Vagina (tissue), 2 donors: Measurements from ENCODE around the gene CCP110. TPM values are rescaled to one million over a fixed set of nuclear protein-coding genes. Genes with fewer than 3 reads are reported as not detected.

Experiments used
- DNase-seq, 2 donors: peaks; one replicate each; pipeline ENCODE4 v3.0.0-alpha.2; 2017; ENCODE audit errors: extremely low spot score in 2 of 2
- H3K27ac ChIP-seq: fragments of 200-600 bp; sonication (generic); one replicate; pipeline ENCODE4 v1.5.1; 2019
- H3K27me3 ChIP-seq: fragments of 200-600 bp; sonication (generic); one replicate; pipeline ENCODE4 v1.5.1; 2019
- H3K36me3 ChIP-seq, 2 donors: fragments of 200-600 bp; sonication (generic); one replicate each; pipeline ENCODE4 v1.5.1; 2017 to 2019
- H3K4me1 ChIP-seq: fragments of 200-600 bp; sonication (generic); one replicate; pipeline ENCODE4 v1.5.1; 2019
- H3K4me3 ChIP-seq, 2 donors: fragments of 200-600 bp; sonication (generic); 1 replicate in 1 of 2; 2 replicates in 1 of 2; pipeline ENCODE4 v1.5.1; 2016 to 2019
- H3K9me3 ChIP-seq: fragments of 200-600 bp; sonication (generic); one replicate; pipeline ENCODE4 v1.5.1; 2019
- CTCF ChIP-seq, 3 experiments: fragments of 450-650 bp in 2 of 3; fragments of 200-600 bp in 1 of 3; sonication (generic) in 1 of 3; IDR thresholded peaks; one replicate each; pipeline ENCODE4 v1.5.1; 2017 to 2019; ENCODE audit warnings: antibody characterized with exemption in 3 of 3, mild to moderate bottlenecking in 2 of 3, moderate library complexity in 2 of 3
- POLR2A ChIP-seq, 2 donors: fragments of 450-650 bp; IDR thresholded peaks; one replicate each; pipeline ENCODE4 v1.6.1; 2017; ENCODE audit warnings: antibody characterized with exemption in 2 of 2, mild to moderate bottlenecking in 2 of 2, moderate library complexity in 2 of 2
- POLR2AphosphoS5 ChIP-seq, 2 donors: sonication (generic); formaldehyde crosslinking; IDR thresholded peaks; one replicate each; pipeline ENCODE4 v1.9.0; 2017; ENCODE audit warnings: antibody characterized with exemption in 2 of 2, mild to moderate bottlenecking in 2 of 2, low read depth in 1 of 2; ENCODE audit not compliant: insufficient read depth in 1 of 2
- intact Hi-C: fragments of 100-400 bp; cut with DNase I; formaldehyde crosslinking; loops from one replicate; pipeline ENCODE4 v1.15.1; 2023
- total RNA-seq: library from RNA; depleted of rRNA; stranded (reverse); fragments of >200 nt; gene quantifications from one replicate; pipeline ENCODE4 v1.2.3, GENCODE V29; 2016

Gene CCP110
- total RNA-seq, 1 donor from 2014 or later: 17.7 TPM

DNA sequence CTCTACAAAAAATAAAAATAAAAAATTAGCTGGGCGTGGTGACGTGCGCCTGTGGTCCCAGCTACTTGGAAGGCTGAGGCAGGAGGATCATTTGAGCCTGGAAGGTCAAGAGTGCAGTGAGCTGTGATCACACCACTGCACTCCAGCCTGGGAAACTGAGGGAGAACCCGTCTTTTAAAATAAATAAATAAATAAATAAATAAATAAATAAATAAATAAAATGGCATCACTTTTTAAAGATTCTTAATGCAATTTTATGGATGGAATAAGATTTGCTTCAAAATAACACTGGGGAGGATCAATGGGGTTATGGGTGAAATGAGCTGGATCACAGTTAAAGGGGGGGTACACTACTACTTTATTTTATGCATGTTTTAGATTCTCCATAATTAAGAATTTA lies 16.8 kb upstream of the CCP110 start:
- intact Hi-C loops: loop anchor here (10.0 kb wide), 1 partner anchor 422 kb away; no protein-coding TSS in a partner anchor
- H3K27ac ChIP-seq: no peak overlapping the region
- no peak for DNase-seq
- H3K9me3 ChIP-seq: no peaks in the 10 kb centered on the region
- H3K4me1 ChIP-seq: no peaks in the 10 kb centered on the region
- no peak overlapping the region for H3K4me3 ChIP-seq
- TF ChIP-seq POLR2AphosphoS5 (IDR thresholded peaks at IDR 0.05; ENCODE audit: insufficient read depth in 1 of 2, low read depth in 1 of 2): no peak
- TF ChIP-seq POLR2A (IDR thresholded peaks at IDR 0.05): no peak
- TF ChIP-seq CTCF (IDR thresholded peaks at IDR 0.05): no peak
- peaks cover 0 to 64% of the 10 kb centered on the region in 2 donors for H3K36me3 ChIP-seq
- H3K27me3 ChIP-seq: no peaks in the 10 kb centered on the region

GRCh38 chr16:19507867-19508266 lies 15.9 kb upstream of the CCP110 start:
- Histone ChIP-seq H3K27me3 (no peaks in the 10 kb centered on the region), H3K4me1 (no peaks in the 10 kb centered on the region), H3K36me3 (peaks cover 0 to 56% of the 10 kb centered on the region in 2 donors), H3K27ac (no peak overlapping the region), H3K4me3 (no peak overlapping the region), H3K9me3 (no peaks in the 10 kb centered on the region)
- no peak for TF ChIP-seq POLR2AphosphoS5 (IDR thresholded peaks at IDR 0.05; ENCODE audit: insufficient read depth in 1 of 2, low read depth in 1 of 2)
- TF ChIP-seq CTCF (IDR thresholded peaks at IDR 0.05): no peak
- no peak for TF ChIP-seq POLR2A (IDR thresholded peaks at IDR 0.05)
- intact Hi-C loops: loop anchor here (10.0 kb wide), 1 partner anchor 423 kb away; no protein-coding TSS in a partner anchor
- DNase-seq: no peak

GRCh38 chr16:19512297-19512696 lies 11.4 kb upstream of the CCP110 start:
- no peak for DNase-seq
- Histone ChIP-seq H3K27ac (no peak overlapping the region), H3K36me3 (peaks cover 0 to 47% of the 10 kb centered on the region in 2 donors), H3K4me1 (no peaks in the 10 kb centered on the region), H3K27me3 (no peaks in the 10 kb centered on the region), H3K4me3 (no peak overlapping the region), H3K9me3 (no peaks in the 10 kb centered on the region)
- intact Hi-C loops: no loop called here
- TF ChIP-seq CTCF (IDR thresholded peaks at IDR 0.05): no peak
- no peak for TF ChIP-seq POLR2A (IDR thresholded peaks at IDR 0.05)
- no peak for TF ChIP-seq POLR2AphosphoS5 (IDR thresholded peaks at IDR 0.05; ENCODE audit: insufficient read depth in 1 of 2, low read depth in 1 of 2)

DNA sequence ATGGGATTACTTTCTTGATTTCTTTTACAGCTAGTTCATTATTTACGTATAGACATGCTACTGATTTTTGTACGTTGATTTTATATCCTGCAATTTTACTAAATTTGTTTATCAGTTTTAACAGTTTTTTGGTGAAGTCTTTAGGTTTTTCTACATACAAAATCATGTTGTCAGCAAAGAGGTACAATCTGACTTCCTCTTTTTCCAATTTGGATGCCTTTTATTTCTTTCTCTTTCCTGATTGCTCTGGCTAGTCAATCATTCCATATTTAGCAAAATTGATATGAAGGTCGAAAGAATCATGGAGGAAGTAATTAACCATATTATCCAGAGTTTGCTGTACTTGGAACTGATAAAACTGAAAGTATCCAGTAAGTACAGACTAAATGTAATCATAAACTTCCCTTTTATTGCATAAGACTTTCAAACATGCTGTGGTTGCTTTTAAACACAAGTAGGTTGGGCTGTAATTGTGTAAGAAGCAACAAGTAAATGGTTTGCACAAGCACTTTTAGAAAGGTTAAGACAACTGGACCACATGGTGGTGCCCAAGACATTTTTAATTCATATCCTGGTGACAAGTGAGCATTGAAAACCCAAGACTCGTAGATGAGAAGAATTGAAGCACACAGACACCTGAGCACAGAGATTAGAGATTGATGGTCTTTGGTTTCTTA lies 10.2 kb upstream of the CCP110 start:
- Histone ChIP-seq H3K27me3 (no peaks in the 10 kb centered on the region), H3K36me3 (peaks cover 0 to 41% of the 10 kb centered on the region in 2 donors), H3K27ac (no peak overlapping the region), H3K4me1 (peaks cover 10% of the 10 kb centered on the region), H3K9me3 (no peaks in the 10 kb centered on the region), H3K4me3 (no peak overlapping the region)
- intact Hi-C loops: no loop called here
- no peak for DNase-seq
- TF ChIP-seq POLR2A (IDR thresholded peaks at IDR 0.05) (no peak), CTCF (IDR thresholded peaks at IDR 0.05) (no peak), POLR2AphosphoS5 (IDR thresholded peaks at IDR 0.05; ENCODE audit: insufficient read depth in 1 of 2, low read depth in 1 of 2) (no peak)

DNA sequence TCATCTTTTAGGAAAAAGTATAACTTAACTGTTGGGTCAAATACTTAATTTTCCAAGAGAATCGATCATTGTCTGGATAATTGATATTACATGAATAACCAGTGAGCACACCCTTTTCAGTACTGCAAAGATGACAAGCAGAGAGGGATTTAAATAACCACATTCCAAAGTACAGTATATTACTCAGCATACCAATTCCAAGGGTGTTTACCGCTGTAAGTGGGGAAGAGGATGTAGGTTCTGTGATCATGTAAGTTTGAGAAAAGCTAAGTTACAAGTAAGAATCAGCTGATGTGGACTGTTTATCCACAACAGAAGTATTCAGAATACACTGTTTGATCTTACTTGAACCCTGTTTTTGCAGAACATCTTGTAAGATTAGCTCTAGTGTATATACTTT lies 8.0 kb upstream of the CCP110 start:
- DNase-seq: no peak
- H3K4me1 ChIP-seq: peaks cover 24% of the 10 kb centered on the region
- peaks cover 0 to 30% of the 10 kb centered on the region in 2 donors for H3K36me3 ChIP-seq
- no peaks in the 10 kb centered on the region for H3K9me3 ChIP-seq
- no peak for TF ChIP-seq POLR2AphosphoS5 (IDR thresholded peaks at IDR 0.05; ENCODE audit: insufficient read depth in 1 of 2, low read depth in 1 of 2)
- TF ChIP-seq CTCF (IDR thresholded peaks at IDR 0.05): no peak
- no peak for TF ChIP-seq POLR2A (IDR thresholded peaks at IDR 0.05)
- intact Hi-C loops: no loop called here
- no peaks in the 10 kb centered on the region for H3K27me3 ChIP-seq
- no peak overlapping the region for H3K27ac ChIP-seq
- no peak overlapping the region for H3K4me3 ChIP-seq
